HG03103 (cell line): ENCODE results near the gene SLC38A2.

Source experiments
- ATAC-seq: cut with Tn5 transposase; IDR thresholded peaks from one replicate; pipeline ENCODE4 v1.9.1; 2021; ENCODE audit warnings: low read depth; ENCODE audit not compliant: unreplicated experiment

Gene SLC38A2

DNA sequence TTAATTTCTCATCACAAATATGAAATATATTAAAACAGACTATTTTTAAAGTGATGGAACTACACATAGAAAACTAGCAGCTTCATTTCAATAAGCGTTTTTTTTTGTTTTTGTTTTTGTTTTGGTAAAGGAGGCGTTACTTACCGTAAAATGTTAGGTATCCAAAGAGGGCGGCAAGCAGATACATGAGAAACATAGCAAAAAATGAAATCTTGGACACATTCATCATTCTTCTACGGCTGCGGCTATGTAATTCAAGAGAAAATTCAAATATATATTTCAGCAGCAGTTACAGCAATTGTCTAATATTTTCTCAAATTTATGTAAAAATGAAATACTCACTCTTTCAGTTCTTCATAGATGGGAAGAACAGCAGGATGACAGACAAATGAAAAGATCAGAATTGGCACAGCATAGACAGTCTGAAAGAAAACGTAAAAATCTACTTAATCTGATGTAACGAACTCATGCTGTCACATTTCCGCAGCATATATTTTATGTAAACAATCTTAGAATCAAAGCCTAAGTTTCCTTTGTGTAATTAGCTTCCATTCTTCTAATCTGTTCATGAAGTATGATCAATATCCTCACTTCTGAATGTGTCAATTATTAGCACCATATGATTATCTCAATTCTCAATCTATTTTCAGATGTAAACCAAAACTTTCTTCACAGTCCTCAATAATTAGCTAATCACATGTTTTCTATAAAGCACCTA is 8.8 kb downstream of the SLC38A2 start:
- ATAC-seq: no peak

DNA sequence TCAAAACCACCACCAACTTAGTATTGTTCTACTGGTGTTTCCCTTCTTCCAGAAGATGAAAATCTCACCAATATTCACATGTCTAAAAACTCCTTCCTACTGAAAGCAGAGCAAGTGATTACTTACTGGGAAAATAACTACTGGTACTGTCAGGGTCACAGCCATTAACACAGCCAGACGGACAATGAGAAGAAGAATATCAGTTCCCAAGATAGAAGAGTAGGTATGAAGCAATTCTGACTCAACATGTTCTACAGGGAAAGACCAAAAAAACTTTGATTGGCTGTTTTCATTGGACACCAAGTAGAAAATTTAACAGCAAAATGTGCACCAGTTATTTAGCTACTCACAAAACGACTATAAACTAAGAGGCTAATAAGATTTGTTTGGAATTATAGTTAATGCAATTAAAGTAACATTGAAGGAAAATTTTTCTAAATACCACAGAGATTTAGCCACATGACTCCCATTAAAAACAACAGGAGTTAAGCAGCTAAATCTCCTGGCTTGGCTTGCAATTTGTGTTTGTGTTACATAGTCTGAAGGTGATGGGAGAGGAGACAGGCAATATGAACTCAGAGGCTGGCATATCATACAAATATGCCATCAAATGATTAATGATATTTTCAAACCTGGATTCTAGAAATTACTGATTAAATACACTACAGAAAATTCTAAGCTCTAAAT is 9.5 kb downstream of the SLC38A2 start:
- no peak for ATAC-seq

DNA sequence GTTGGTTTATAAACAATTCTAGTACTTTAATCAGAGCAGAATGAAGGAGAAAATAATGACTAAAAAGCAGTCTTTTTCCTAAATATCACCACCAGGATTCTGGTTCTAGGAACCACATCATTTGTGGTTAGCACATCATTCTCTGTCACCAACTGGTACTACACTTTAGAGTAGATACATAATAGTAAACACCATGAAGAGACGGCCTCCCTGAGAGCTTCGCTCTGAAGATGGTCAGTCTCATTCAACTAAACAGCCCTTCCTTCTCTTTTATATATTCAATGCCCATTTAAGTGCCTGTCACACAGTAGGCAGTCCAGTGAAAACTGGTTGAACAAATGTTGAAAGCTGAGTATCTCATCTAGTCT is 10.9 kb downstream of the SLC38A2 start:
- no peak for ATAC-seq

DNA sequence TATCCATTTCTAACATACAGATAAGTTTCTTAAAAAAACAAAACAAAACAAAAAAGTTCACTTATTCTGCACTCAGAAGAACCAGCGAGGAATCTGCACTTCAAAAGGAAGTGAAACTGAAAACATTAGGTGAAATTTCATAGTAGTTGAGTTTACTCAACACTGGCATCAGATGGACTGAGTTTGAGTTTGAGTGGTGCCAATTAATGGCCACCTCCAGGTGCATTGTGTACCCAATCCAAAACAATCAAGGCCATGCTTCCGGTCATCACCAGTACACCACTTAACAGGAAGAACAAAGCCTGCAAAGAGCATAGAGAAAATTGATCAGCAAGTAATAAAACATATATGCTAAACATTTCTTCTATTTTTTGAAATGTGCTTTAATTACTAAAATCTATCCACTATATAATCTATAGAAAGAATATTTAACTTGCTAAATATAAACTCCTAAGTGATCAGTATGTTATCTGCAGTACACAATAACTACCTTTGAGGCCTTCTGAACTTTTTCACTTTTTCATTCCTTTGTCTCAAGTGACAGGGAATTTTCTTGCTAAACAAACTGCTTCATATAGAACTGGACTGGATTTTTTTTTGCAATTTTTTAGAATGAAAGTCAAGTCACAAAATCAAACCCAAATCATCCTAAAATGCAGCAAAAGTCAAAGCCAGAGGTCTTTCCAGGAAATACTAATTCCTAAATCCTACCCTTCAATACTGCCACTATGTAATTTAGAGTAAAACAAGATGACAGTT is 11.5 kb downstream of the SLC38A2 start:
- ATAC-seq: peak; percentile 64

DNA sequence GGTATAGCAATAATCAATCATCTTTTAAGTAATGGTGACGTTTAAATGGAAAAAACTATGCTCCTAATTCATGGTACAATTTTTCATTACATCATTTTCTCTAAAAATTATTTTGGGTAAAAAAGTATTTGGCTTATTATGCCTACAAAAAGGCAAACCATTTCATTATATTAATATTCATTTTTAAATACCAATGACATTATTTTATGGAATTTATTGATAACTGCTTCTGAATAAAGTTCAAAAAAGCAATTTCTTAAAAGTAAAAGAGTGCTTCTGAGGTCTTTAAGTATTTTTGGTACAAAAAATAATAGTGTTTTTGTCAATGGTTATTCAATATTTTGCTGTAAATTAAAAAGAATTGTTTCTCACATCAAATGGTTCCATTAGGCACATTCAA is 12.2 kb downstream of the SLC38A2 start:
- ATAC-seq: no peak

DNA sequence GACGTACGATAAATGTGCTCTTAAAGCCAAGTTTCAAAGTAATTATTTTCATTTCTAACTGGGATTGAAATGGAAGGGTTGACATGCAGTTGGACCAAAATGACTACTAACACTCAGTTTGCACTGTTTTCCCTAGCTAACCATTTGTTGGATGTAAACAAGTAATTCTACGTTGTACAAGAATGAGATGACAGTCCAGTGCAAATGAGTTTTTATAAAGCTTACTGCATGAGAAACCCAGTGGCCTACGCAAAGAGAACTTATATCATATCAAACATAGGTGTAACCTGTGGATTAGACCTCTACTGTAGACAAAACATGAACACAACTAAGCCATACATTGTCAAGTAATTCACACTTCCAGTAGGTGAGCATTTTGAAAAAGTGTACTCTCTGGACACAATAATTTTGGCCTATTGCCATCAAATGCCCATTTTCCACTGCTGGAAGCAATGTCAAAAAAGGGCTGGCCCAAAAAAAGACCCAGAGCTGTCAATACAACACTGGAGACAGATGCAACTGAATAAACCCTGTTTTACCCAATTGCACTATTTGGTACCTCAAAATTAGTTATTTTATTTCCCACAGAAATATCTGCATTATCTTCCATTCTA is 12.8 kb downstream of the SLC38A2 start:
- no peak for ATAC-seq

DNA sequence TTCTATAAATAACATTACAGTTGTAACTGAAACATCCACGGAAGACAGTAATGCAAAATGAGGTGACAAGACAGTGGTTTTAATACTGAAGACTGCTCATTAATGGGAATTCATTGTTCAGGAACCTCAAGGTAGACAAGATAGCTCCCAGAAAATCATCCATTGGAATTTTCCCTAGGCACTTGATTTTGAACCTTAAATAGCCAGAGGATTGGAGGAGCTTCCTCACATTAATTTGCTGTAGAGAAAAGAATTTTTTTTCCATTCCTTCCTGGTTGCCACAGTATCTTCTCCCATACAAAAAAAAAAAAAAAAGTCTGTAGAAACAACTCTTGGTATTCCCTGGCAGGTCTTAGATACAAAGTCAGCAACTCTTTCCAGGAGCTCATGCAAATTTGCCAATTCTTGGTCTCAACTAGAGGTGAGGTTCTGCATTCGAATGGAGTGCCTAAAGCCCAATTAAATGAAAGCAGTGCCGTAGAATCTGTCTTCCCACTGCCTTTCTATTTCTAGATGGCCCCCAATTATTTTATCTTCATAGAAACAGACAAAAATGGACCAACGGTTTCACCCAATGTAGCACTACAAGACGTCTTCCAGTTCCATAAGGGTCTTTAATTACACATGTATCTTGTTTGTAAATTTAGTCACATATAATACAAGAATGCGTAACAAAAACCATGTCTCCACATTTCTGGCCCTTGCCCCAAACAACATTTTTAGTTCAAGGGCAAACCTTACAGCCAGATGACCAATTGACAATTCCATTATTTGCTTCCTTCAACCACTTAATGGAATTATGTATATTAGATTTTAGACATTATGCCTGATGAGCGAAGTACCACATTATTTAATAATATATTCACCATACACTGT is 13.5 kb downstream of the SLC38A2 start:
- no peak for ATAC-seq

DNA sequence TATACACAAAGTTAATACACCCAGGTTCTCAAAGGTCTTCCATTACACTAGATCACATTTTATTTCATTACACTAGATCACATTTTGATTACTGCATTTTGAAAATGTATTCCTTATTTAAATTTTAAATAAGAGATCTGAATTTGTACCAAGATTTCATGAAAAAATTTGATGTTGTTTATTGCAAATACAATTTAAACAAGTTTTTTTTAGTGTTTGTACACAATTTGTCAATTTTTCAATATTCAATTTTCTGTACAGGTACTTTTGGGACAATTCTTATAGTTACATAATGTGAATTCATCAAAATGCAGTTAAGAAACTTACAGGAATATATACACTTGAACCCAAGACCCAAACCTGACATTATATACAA is 14.3 kb downstream of the SLC38A2 start:
- no peak for ATAC-seq

DNA sequence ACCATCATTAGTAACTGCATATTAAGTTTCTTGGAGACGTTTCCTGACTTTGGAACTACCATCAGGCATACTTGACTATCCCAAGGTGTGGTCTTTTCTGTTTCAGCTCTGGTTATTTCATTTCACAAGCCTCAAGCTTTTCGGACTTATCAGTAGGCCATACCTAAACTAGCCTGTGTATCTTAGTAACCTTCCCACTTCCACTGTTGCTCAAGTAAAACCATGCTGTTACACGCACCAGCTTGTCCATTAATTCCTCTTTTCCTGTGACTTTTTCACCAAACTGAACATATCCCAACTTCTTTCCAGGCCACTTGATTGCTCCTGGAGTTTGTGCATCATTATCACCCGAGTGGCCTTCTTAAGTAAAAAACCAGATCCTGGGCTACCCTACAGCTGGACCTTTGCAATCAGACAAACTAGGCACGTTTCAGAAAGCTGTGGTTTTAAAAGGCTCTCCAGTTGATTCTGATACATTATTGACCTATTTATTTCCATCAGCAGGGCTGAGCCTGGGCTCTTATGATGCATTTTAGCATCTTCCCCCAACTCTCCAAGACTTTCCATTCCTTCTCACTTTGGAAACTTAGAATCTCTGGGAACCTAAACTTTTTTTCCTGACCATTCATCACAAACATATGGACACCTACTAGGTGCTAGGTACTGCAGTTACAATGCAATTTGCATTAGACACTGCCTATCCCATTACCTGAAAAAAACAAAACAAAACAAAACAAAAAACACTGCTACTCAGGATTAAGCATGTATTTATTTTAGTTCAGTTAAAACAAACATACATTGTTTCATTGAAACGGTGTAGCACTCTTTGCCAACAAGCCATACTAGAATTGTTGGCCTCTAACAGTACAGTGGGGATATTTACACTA is 14.9 kb downstream of the SLC38A2 start:
- no peak for ATAC-seq

DNA sequence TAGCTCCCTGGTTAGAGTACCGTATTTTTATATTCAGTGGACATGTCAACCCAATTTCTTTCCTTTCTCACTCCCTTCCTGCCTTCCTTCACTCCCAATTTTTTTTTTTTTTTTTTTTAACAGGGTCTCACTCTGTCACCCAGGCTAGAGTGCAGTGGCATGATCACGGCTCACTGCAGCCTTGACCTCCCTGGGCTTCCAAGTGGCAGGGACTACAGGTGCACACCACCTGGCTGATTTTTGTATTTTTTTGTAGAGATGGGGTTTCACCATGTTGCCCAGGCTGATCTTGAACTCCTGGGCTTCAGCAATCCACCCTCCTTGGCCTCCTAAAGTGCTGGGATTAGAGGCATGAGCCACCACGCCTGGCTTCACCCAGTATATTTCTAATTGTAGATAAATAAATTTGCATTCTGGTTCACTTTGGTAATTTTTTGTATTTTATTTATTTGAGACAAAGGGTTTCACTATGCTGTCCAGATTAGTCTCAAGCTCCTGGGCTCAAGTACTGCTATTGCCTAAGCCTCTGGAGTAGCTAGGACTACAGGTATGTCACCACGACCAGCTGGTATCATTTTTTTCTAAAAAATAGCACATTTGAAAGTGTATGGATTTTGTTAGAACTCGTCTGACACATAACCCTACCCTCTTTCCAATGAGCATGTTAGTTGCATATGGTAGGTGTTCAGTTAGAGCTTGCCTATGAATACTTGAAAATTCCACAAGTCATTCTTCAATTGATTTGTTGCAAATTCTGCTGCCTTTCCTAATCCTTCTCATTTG is 15.7 kb downstream of the SLC38A2 start:
- ATAC-seq: no peak

DNA sequence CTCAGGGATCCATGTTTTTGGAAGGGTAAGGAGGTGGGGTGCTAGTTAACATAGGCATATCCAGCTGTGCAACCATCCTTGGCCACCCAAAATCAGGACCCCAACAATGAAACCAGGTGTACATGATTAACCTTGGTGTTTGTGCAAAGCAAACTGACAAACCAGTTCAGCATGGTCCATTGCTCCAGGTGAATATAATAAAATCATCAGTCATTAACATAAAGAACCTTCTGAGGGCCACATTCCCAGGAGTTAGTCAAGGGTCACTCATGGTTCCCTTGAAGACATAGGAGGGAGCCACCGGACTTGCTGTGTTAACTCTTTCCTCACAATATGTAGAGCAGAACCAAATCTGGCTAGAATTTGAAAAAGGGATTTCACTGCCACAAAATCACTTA is 17.8 kb downstream of the SLC38A2 start:
- ATAC-seq: no peak

DNA sequence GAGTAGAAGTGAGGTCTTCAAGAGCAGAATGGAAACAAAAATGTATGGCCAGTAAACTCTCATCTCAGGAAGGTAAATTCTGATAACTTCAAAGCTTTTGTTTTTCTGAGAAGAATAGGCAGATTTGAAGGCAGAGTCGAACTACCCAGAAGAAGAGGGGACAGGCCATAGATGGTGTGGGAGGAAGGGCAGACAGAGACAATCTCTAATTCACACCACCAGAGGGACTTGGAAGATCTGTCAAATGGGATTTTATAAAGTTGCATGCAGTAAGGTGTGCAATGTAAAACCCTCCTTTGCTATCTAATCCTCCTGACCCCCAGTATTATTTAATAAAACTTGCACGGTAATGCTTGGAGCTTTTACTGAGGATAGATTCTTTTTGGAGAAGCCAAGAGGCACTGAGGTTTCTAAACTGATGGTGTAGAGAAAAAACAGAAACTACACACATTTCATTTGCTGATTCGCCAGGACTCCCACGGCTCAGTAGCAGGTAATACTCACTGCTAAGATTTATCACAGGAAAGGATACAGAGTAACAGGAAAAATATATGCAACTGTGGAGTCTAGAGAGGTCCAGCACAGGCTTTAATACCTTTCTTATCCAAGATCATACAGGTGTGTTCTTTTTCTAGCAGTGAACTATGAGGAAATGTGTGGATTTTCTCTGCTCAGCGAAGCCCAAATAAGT is 18.3 kb downstream of the SLC38A2 start:
- no peak for ATAC-seq

DNA sequence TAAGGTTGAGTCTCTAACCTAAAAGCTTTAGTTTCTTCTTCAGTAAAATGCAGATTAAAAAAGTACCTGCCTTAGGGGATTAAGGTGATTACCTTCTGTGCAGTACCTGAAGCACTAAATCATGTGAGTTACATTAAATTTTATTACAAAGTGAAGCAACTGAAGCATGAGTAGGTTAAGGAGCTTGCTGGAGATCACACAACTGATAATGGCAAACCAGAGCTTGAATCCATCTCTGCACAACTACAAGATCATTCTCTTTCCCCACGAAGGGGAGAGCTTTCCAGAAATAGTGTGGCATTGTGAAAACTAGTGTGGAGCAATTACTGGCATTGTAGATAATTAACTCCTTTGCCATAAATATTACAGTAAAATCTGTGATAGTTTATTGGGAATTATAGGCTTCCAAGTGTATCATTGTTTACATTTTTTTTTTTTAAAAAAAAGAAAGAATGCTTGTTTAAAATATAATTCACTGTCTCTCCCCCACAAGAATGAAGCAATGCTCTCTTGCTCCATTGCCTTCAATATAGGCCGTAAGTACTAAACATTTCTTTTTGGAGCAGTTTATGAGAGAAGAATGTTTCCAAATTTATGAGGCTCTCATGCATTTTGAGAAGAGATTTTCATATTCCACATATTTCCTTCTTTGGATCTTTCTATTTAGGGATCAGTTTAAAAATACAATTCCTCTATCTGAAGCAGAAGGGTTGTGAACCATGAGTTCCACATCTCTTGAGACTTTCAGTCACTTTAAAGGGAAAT is 20.5 kb downstream of the SLC38A2 start:
- no peak for ATAC-seq

DNA sequence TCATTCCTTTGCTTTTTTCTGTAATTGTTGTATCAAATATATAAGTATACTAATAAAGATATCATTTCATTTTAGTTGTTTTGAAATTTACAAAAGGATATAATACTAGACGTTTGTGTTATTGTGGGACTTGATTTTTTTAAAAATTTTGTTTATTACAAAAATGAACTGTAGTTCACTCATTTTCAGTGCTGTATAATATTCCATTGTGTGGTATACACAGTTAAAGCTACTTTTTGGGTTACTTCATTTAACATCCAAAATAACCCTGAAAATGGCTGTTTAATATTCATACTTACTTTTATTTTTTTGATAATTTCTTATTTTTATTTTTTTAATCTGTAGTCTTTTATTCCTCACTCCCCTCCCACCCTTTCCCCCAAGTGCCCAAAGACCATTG is 21.4 kb downstream of the SLC38A2 start:
- no peak for ATAC-seq

DNA sequence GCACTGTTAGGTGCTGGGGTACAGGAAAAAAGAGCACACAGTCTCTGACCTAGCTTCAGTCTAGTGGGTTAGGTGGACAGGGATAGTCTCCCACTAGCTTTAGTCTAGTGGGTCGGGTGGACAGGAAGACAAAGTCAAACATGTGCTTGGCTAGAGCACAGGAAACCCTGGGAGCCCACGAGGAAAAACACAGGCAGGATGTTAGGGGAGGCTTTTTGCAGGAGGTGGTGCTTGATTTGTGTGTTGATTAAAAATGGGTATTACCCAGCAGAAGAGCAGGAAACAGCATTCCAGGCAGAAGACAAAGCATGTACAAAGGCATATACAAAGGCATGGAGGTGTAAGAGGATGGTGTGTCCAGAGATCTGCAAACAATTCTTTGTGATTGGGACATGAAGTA is 23.3 kb downstream of the SLC38A2 start:
- no peak for ATAC-seq

DNA sequence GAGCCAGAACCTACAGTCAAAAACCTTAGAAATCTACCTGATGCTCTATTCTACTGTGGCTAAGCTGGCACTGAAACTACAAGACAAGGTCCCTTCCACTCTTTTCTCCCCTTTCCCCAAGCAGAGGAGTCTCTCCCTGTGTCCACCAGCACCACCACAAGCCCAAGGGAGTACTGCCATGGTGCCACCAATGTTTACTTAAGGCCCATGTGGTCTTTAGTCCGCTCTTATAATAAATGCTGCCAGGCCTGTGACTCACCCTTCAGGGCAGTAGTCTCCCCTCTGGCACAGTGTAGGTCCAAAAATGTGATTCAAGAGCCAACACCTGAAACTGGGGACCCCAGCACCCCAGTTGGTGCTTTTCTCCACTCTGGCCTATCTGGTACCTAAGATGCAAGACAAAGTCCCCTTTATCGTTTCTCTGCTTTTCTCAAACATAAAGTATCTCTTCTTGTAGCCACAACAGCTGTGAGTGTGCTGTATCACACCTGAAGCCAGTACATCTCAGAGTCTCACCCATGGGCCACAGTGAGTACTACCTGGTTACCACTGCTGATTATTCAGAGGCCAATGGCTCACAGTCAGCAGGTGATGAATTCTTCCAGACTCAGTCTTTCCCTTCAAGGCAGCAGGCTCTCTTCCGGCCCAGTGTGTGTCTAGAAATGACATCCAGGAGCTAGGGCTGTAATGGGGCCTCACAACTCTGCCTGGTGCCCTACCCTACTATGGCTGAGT is 29.3 kb downstream of the SLC38A2 start:
- ATAC-seq: no peak

DNA sequence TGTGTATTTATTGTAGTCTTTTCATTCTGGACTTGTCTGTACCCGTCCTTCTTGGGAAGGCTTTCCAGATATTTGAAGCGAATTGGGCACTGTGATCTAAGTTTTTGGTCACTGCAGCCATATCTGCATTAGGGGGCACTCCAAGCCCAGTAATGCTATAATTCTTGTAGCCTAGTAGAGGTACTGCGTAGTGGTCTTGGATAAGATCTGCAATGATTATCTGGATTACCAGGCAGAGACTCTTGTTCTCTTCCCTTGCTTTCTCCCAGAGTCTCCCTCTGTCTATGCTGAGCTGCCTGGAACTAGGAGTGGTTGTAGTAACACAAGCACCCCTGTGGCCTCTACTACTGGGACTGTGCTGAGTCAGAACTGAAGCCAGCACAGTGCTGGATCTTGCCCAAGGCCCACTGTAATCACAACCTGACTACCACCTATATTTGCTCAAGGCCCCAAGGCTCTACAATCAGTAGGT is 30.0 kb downstream of the SLC38A2 start:
- no peak for ATAC-seq
